HL-60 (cell line): ENCODE measurements around the gene SPDYE2.
"Not testable (repeated sequence)": the region's sequence is repeated elsewhere in the genome, so short reads cannot be mapped to it uniquely, and the experiment has no call there.

Experiments used
- GABPA ChIP-seq: IDR thresholded peaks from 2 replicates; pipeline ENCODE4 v1.6.1; 2012; ENCODE audit warnings: low read depth
- POLR2AphosphoS5 ChIP-seq: IDR thresholded peaks from 2 replicates; pipeline ENCODE4 v1.6.1; 2012; ENCODE audit warnings: low read depth
- SPI1 ChIP-seq: IDR thresholded peaks from 2 replicates; pipeline ENCODE4 v1.6.1; 2012; ENCODE audit warnings: low read depth, mild to moderate bottlenecking, borderline replicate concordance
- TF ChIP-seq, protein P1 (sequence below): IDR thresholded peaks from one replicate; pipeline ENCODE4 v1.5.1; 2011; ENCODE audit warnings: low read length, control low read depth, inconsistent platforms; ENCODE audit not compliant: insufficient read depth

DNA sequence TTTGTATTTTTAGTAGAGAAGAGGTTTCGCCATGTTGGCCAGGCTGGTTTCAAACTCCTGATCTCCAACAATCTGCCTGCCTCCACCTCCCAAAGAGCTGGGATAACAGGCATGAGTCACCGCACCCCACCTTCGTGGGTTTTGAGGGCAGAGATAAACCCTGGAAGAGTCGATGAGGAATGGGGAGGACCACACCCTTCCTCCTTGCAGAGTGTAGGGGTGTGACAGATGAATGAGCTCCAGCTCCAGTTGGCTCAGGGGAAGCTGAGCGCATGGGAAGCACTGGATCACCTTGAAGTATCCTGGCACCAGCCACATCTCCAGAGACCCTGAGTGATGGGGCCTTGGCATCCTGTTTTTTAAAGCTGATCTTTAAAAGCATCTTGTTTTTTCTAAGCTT, 32.5 kb downstream of the SPDYE2 start:
- TF ChIP-seq, protein P1, sequence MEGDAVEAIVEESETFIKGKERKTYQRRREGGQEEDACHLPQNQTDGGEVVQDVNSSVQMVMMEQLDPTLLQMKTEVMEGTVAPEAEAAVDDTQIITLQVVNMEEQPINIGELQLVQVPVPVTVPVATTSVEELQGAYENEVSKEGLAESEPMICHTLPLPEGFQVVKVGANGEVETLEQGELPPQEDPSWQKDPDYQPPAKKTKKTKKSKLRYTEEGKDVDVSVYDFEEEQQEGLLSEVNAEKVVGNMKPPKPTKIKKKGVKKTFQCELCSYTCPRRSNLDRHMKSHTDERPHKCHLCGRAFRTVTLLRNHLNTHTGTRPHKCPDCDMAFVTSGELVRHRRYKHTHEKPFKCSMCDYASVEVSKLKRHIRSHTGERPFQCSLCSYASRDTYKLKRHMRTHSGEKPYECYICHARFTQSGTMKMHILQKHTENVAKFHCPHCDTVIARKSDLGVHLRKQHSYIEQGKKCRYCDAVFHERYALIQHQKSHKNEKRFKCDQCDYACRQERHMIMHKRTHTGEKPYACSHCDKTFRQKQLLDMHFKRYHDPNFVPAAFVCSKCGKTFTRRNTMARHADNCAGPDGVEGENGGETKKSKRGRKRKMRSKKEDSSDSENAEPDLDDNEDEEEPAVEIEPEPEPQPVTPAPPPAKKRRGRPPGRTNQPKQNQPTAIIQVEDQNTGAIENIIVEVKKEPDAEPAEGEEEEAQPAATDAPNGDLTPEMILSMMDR, result not testable (repeated sequence)
- TF ChIP-seq GABPA, POLR2AphosphoS5, SPI1: not testable (repeated sequence)
